Cardiac fibroblast (primary cell): Measurements from ENCODE around the gene DIP2A.
"Not testable (repeated sequence)": the region's sequence is repeated elsewhere in the genome, so short reads cannot be mapped to it uniquely, and the experiment has no call there.

Experiments used
- DNase-seq, 2 donors: peaks; one replicate each; pipeline versions ENCODE4 v3.0.0 to v3.0.0-alpha.2; 2010; ENCODE audit warnings: low read depth in 2 of 2
- H3K4me3 ChIP-seq, 2 donors: replicated peaks in 1 of 2; 1 replicate in 1 of 2; 2 replicates in 1 of 2; pipeline ENCODE4 v1.5.1; 2011; ENCODE audit warnings: low read depth in 2 of 2, low read length in 2 of 2, mild to moderate bottlenecking in 2 of 2, moderate library complexity in 1 of 2
- TF ChIP-seq, protein P1 (sequence below): IDR thresholded peaks from one replicate; pipeline ENCODE4 v1.5.1; 2011; ENCODE audit warnings: low read depth, mild to moderate bottlenecking, low read length, inconsistent platforms

Gene DIP2A

DNA sequence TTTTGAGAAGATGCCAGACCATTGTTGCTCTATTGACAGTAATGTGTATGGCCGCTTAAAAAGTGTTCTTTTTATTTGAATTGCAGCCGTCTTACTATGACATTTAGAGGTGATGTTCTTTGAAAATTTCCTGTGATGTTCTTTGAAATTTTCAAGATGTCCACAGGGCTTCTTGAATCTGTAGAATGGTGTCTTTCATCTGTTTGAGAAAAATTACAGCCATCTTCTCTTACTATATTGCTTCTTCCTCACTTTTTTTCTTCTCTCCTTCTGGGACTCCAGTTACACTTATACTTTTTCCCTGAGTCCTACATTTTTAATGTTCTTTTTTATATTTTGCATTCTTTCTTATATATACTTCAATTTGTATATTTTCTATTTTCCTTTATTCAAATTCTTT lies 57.4 kb downstream of the DIP2A start:
- no peak for DNase-seq
- no peak overlapping the region for H3K4me3 ChIP-seq
- TF ChIP-seq, protein P1, sequence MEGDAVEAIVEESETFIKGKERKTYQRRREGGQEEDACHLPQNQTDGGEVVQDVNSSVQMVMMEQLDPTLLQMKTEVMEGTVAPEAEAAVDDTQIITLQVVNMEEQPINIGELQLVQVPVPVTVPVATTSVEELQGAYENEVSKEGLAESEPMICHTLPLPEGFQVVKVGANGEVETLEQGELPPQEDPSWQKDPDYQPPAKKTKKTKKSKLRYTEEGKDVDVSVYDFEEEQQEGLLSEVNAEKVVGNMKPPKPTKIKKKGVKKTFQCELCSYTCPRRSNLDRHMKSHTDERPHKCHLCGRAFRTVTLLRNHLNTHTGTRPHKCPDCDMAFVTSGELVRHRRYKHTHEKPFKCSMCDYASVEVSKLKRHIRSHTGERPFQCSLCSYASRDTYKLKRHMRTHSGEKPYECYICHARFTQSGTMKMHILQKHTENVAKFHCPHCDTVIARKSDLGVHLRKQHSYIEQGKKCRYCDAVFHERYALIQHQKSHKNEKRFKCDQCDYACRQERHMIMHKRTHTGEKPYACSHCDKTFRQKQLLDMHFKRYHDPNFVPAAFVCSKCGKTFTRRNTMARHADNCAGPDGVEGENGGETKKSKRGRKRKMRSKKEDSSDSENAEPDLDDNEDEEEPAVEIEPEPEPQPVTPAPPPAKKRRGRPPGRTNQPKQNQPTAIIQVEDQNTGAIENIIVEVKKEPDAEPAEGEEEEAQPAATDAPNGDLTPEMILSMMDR, result no peak

DNA sequence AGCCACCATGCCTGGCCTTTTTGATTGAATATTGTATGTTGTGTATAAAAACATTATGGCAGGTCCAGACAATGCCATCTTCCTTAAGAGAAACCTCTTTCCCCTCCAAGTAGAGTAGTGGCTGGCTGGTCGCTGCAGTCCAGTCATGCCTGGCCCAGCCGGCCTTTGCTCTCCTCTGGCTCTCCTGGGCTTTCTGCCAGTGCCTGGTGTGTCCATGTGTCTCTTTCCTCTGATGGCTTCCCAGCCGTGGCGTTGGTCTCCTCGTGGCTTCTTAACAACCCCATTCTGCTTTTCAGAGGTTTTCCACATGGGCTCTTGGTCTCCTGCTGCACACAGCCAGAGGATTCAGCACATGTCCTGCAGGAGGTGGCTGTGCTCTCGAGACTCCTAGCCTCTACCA lies 58.7 kb downstream of the DIP2A start:
- H3K4me3 ChIP-seq, result no peak overlapping the region
- DNase-seq, result no peak
- TF ChIP-seq, protein P1, result no peak

DNA sequence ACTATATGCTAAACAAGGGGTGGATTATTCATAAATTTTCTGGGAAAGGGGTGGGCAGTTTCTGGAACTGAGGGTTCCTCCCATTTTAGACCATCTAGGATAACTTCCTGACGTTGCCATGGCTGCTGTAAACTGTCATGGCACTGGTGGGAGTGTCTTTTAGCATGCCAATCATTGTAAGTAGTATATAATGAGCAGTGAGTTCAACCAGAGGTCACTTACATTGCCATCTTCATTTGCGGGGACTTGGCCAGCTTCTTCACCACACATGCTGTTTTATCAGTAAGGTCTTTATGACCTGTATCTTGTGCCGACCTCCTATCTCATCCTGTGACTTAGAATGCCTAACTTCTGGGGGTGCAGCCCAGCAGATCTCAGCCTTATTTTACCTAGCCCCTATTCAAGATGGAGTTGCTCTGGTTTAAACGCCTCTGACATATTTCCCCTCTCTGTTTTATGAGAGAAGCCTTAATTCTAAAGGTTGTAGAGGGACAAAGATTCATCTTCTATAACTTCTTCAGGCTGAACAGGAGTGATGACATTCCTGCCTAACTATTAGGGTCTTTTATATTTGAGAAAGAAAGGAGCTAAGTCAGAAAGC lies 60.4 kb downstream of the DIP2A start:
- TF ChIP-seq, protein P1, result no peak
- H3K4me3 ChIP-seq, result no peak overlapping the region
- DNase-seq, result peak in 1 of 2 donors; percentile 47

DNA sequence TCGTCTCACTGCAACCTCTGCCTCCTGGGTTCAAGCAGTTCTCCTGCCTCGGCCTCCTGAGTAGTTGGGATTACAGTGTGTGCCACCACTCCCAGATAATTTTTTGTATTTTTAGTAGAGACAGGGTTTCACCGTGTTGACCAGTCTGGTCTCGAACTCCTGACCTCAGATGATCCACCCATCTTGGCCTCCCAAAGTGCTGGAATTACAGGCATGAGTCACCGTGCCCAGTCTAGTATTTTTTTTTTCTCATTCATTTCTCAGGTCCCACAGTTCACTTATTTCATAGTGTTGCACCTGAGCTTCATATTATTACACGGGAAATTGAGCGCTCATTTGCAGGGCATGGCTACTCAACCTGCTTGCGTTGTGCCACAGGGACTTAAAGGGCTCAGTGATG lies 68.7 kb downstream of the DIP2A start:
- DNase-seq, H3K4me3 ChIP-seq: not testable (repeated sequence)

DNA sequence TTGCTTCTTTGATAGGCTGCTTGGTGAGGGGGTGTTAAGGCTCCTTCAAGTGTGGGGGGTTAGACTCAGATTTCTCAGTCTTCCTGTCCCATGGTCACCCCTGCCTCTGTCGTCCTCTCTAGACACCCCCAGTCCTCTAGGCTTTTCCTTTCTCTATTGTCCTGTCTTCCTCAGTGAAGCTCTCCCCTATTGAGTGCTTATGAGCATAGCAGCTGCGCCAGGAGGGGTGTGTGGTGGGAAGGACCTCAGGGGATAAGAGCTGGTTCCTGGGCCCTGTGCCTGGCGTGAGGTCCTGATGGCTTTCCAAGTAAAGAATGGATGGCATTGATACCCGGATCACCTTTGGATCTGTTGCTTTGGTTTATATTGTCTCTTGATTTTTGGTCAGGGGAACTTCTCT lies 69.1 kb downstream of the DIP2A start:
- TF ChIP-seq, protein P1, result no peak
- no peak for DNase-seq
- no peak overlapping the region for H3K4me3 ChIP-seq

DNA sequence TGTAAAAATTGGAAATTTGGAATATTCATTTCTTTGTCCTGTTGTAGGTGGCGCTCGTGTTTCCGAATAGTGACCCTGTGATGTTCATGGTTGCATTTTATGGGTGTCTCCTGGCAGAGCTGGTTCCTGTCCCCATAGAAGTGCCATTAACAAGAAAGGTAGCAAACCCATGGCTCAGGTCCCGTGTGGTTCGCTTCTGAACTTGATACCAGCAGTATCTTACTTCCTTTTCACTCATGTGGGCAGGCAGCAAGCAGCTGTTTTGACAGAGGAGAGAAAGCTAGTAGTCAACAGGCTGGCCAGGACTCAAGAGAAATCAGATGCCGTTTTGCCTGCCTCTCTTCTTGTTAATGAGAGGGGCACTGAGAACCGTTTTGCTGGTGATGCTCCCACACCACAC lies 73.4 kb downstream of the DIP2A start:
- H3K4me3 ChIP-seq, result no peak overlapping the region
- TF ChIP-seq, protein P1, result no peak
- DNase-seq, result no peak

DNA sequence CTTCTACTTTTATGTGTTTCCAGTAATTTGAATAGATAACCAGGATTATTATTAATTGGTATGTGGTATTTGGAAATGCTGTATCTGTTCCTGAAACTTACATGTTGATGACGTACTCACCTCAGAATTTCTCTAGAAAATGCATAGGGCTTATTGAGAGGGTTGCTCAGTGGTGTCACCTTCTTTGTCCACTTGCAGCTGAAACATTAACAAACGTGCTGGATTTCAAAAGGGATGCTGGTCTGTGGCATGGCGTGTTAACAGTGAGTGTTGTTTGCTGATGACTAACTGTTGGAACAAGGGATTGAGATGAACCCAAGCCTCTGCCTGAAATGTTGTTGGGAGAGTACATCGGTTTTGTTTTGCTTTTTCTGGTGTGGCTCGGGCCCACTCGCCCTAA lies 78.3 kb downstream of the DIP2A start:
- H3K4me3 ChIP-seq, result no peak overlapping the region
- no peak for DNase-seq
- TF ChIP-seq, protein P1, result no peak
